ENCODE results near the gene PGLYRP4.

Gene PGLYRP4

DNA sequence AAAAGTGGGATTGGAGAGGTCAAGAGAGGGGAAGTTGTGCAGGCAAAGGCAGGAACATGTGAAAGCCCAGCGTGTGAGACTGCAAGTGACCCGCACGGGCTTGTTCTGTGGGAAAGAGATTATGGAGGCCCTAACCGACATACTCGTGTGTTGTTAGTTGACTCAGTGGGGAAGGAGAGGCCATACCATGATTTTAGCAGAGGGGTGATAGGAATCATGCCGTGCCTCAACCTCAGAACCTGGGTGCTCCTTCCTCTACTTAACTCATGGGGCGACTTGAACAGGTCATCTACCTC lies 55.2 kb downstream of the PGLYRP4 start:
- DNase-seq (ENCODE audit: extremely low read depth, low read depth) = no peak
- TF ChIP-seq, protein P1, sequence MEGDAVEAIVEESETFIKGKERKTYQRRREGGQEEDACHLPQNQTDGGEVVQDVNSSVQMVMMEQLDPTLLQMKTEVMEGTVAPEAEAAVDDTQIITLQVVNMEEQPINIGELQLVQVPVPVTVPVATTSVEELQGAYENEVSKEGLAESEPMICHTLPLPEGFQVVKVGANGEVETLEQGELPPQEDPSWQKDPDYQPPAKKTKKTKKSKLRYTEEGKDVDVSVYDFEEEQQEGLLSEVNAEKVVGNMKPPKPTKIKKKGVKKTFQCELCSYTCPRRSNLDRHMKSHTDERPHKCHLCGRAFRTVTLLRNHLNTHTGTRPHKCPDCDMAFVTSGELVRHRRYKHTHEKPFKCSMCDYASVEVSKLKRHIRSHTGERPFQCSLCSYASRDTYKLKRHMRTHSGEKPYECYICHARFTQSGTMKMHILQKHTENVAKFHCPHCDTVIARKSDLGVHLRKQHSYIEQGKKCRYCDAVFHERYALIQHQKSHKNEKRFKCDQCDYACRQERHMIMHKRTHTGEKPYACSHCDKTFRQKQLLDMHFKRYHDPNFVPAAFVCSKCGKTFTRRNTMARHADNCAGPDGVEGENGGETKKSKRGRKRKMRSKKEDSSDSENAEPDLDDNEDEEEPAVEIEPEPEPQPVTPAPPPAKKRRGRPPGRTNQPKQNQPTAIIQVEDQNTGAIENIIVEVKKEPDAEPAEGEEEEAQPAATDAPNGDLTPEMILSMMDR (IDR thresholded peaks at IDR 0.05; ENCODE audit: low read depth, low read length) = no peak

DNA sequence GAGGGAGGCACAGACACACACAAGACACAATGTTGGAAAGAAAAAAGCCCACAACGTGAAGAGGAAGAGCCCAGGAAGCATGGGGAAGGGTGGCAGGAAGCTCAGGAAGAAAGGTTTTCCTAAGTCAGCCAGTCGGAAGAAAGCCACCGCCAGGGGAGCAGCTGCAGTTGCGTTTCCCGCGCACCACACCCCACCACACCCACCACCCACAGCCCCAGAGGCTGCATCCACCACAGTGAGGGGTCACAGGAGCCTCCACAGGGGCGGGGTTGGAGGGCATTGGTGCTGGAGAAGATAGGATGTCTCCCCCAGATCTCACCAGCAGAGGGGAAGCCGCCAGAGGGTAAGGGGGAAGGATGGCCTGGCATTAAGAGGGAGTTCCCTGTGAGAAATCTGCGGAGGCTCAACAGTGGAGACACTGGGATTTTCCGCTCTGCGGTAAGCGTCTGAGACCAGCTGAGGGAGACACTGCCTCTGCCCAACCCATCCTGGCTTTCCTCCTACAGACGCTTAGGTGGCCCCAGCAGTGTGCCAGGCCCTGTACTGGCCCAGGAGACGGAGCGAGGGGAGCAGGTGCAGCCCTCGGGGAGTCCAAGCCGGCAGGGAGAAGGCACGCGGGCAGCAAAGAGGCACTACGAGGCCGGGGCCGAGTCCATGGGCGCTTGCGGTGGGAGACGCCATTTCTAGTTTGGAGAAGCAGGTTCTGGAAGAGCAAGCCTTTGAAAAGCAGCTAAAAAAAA lies 55.7 kb downstream of the PGLYRP4 start:
- TF ChIP-seq, protein P1 (IDR thresholded peaks at IDR 0.05; ENCODE audit: low read depth, low read length) = no peak
- no peak for DNase-seq (ENCODE audit: extremely low read depth, low read depth)

DNA sequence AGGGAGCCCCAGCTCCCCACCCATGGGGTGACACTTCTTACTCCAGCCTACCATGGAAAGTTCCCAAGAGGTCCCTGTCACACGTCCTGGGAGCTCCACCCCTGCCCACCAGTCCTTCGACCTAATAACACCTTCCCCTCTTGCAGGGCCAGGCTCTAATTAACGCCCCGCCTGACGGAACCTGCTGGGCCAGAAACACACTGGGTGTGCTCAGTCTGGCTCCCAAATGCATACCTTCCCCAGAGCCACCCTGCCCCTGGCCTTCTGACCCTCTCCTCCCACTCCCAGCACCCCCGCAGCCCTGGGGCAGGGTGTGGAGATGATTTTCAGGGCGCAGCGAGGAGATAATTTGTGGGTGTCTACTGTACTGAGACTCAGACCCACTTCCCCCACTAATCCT lies 56.5 kb downstream of the PGLYRP4 start:
- TF ChIP-seq, protein P1 (IDR thresholded peaks at IDR 0.05; ENCODE audit: low read depth, low read length) = no peak
- no peak for DNase-seq (ENCODE audit: extremely low read depth, low read depth)

DNA sequence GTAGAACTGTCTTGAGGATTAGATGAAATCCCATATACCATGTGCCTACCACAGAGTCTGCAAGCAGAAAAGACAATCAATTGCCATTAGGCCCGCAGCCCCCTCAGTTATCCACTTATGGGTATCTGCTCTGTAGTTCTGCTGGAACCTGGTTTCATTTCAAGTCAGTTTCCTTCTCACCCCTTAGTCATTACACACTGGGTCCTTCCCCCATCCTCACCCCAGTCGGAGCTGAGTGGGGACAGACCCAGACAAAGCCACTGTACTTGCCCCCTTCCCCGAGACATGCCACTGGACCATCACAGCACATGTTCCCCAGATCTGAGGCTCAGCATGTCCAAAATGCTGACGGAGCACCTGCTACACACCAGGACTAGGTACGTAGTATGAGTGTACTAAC lies 57.1 kb downstream of the PGLYRP4 start:
- TF ChIP-seq, protein P1 (IDR thresholded peaks at IDR 0.05; ENCODE audit: low read depth, low read length) = no peak
- no peak for DNase-seq (ENCODE audit: extremely low read depth, low read depth)

DNA sequence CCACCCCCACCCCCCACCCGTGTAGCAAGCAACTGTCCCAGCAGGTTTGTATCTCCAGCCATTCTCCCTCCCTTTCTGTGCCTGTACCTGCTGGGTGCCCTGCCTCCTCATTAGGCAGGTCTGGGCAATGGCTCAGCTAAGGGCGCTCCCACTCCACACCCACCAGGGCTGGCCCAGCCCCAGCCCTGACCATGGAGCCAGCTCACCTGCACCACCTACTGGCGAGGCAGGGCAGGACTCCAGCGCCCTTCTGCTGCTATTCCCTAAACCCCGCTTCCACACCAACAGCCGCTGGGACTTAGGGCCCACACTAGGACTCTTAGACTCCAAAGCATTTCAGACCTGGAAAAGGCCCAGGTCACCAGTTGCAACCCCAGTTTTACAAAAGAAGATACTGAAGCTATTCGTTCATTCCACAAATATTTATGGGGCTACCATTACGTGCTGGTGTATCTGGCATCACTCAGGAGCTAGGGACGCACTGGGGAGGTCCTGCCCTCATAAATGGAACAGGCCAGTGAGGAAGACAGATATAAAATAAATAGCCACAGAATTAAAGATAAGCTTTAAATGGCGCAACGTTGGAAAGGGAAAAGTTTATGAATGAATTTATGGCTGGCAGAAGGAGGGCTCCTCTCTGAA lies 59.9 kb downstream of the PGLYRP4 start:
- TF ChIP-seq, protein P1 (IDR thresholded peaks at IDR 0.05; ENCODE audit: low read depth, low read length) = peak; percentile 25
- no peak for DNase-seq (ENCODE audit: extremely low read depth, low read depth)

All from AG09319 (cell line).